ENCODE results near the gene USO1.
"Not testable (repeated sequence)": the region's sequence is repeated elsewhere in the genome, so short reads cannot be mapped to it uniquely, and the experiment has no call there.

The USO1 gene

DNA sequence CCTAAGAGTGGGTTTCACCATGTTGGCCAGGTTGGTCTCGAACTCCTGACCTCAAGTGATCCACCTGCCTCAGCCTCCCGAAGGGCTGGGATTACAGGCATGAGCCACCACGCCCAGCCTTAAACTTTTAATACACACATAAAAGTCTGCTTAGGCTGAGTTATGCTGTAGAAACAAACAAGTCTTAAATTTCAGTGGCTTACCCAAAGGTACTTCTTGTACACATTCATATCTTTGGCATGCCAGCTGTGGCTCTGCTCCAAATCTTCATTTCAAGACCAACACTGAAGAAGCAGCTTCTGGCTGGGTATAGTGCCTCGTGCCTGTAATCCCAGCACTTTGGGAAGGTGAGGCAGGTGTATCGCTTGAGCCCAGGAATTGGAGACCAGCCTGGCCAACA lies 97.6 kb downstream of the USO1 start:
- H3K4me3 Mint-ChIP-seq = peak overlapping the region; percentile 13
- no peaks in the 10 kb centered on the region for H3K9me3 Mint-ChIP-seq
- peaks cover 10% of the 10 kb centered on the region for H3K4me1 Mint-ChIP-seq (ENCODE audit: low read depth)
- H3K27ac Mint-ChIP-seq = peak overlapping the region; percentile 70
- no peaks in the 10 kb centered on the region for H3K27me3 Mint-ChIP-seq
- intact Hi-C loops (cut with micrococcal nuclease) = no loop called here
- H3K36me3 Mint-ChIP-seq (ENCODE audit: low read depth) = no peaks in the 10 kb centered on the region

DNA sequence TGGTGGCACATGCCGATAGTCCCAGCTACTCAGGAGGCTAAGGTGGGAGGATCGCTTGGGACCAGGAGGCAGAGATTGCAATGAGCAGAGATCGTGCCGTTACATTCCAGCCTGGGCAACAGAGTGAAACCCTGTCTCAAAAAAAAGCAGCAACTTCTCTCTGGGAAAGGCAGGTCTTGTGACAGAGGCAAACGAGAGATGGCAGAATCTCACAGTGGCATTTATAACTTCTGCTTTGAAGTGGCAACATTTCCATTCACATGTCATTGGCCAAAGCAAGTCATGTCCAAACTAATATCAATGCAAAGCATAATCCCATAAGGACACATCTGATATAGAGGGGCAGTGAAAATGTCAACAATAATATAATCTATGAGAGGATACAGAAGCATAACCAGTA lies 98.0 kb downstream of the USO1 start:
- Mint-ChIP-seq H3K4me1 (ENCODE audit: low read depth) (peaks cover 10% of the 10 kb centered on the region), H3K27ac (peak overlapping the region; percentile 70), H3K36me3 (ENCODE audit: low read depth) (no peaks in the 10 kb centered on the region), H3K27me3 (no peaks in the 10 kb centered on the region), H3K9me3 (no peaks in the 10 kb centered on the region), H3K4me3 (peak overlapping the region; percentile 13)
- intact Hi-C loops (cut with micrococcal nuclease) = no loop called here

DNA sequence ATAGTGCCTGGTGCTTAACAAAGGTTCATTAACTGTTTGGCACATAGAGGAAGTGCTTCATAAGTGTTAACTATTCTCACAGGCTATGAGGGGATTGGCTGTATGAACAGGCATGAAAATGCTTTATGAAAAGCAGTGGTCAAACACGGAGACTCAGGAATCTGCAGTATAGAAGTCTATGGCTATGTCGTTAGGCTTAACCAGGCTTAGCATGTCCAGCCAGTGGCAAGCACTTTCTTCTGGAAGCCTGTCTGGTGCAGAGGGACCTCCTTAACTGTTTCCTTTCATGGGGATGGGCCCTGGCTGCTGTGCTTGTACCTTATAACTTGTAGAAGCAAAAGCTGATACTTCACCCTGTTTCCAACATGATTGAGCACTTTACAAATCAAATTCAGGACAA lies 99.4 kb downstream of the USO1 start:
- Mint-ChIP-seq H3K4me1 (ENCODE audit: low read depth) (peaks cover 10% of the 10 kb centered on the region), H3K27me3 (no peaks in the 10 kb centered on the region)
- intact Hi-C loops (cut with micrococcal nuclease) = no loop called here

DNA sequence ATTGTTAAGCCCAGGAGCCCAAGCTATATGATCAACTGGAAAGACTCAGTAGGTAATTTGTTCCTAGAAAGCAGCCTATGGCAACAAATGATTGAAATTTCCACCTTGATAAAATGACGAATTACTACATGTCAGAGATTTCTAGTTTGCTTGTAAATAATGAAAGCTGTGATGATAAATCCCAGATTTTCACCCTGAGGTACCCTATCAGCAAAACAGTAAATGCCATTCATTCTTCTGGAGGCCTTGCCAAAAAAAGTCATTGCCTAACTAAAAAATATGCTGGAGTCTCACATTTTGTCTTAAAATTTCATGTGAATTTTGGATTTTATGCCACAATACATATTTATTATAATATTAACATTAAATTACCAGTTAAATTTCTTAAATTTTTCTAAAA lies 106.5 kb downstream of the USO1 start:
- peak overlapping the region; percentile 60 for H3K27ac Mint-ChIP-seq
- H3K27me3 Mint-ChIP-seq = no peaks in the 10 kb centered on the region
- H3K9me3 Mint-ChIP-seq = peaks cover 10% of the 10 kb centered on the region
- no peak overlapping the region for H3K4me3 Mint-ChIP-seq
- peaks cover 12% of the 10 kb centered on the region for H3K4me1 Mint-ChIP-seq (ENCODE audit: low read depth)
- H3K36me3 Mint-ChIP-seq (ENCODE audit: low read depth) = no peaks in the 10 kb centered on the region
- intact Hi-C loops (cut with micrococcal nuclease) = no loop called here

More for the DNA sequence above, 99.4 kb downstream of the USO1 start:
- Mint-ChIP-seq H3K4me3 (no peak overlapping the region), H3K27ac (no peak overlapping the region), H3K36me3 (ENCODE audit: low read depth) (no peaks in the 10 kb centered on the region), H3K9me3 (no peaks in the 10 kb centered on the region)

DNA sequence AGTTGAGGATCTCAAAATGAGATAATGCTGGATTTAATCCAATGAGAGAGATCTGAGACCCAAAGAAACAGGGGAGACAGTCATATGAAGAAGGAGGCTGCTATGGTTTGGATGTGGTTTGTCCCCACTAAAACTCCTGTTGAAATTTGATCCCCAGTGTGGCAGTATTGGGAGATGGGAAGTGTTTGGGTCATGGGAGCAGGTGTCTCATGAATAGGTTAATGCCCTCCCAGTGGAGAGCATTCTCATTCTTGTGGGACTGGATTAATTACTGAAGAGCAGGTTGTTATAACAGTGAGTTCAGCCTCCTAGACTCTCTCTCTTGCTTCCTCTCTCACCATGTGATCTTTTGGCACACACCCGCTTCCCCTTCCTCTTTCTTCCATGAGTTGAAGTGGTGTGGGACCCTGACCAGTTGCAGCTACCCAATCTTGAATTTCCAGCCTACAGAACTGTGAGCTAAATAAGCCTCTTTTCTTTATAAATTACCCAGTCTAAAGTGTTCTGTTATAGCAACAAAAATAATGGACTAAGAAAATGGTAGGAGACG lies 107.6 kb downstream of the USO1 start:
- no peak overlapping the region for H3K4me3 Mint-ChIP-seq
- peaks cover 12% of the 10 kb centered on the region for H3K4me1 Mint-ChIP-seq (ENCODE audit: low read depth)
- H3K27ac Mint-ChIP-seq = peak overlapping the region; percentile 60
- intact Hi-C loops (cut with micrococcal nuclease) = no loop called here
- peaks cover 10% of the 10 kb centered on the region for H3K9me3 Mint-ChIP-seq
- H3K27me3 Mint-ChIP-seq = no peaks in the 10 kb centered on the region
- no peaks in the 10 kb centered on the region for H3K36me3 Mint-ChIP-seq (ENCODE audit: low read depth)

DNA sequence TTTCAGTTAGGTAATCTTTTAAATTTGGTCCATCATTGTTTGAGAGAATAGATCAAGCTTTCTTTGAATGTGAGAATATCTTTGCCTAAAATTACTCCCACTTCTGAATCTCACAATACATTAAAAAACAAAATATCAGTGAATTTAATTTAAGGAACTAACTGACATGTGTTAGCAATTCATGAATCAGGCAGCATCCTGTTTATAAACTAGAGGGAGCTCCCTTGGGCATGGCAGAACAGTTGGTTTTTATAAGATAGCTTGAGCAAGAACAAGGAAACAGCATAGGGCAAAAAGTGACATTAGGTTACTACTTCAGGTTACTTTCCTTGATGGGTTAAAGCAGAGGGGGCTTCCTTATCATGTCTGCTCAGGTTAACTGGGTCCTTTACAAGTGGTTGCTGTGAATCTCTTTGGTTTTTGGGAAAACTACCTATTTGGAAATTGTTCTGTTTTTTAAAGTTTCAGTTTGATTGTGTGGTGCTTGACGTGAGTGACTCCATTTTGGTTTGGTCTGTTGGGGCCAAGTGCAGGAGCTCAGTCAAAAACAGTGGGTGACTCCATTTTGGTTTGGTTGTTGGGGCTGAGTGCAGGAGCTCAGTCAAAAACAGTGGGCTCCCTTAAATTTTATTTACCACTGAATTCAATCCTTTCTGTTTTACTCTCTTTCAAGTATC lies 109.9 kb downstream of the USO1 start:
- intact Hi-C loops (cut with micrococcal nuclease) = no loop called here
- peaks cover 10% of the 10 kb centered on the region for H3K9me3 Mint-ChIP-seq
- peaks cover 12% of the 10 kb centered on the region for H3K4me1 Mint-ChIP-seq (ENCODE audit: low read depth)
- H3K27ac Mint-ChIP-seq = no peak overlapping the region
- no peaks in the 10 kb centered on the region for H3K36me3 Mint-ChIP-seq (ENCODE audit: low read depth)
- no peak overlapping the region for H3K4me3 Mint-ChIP-seq
- no peaks in the 10 kb centered on the region for H3K27me3 Mint-ChIP-seq

DNA sequence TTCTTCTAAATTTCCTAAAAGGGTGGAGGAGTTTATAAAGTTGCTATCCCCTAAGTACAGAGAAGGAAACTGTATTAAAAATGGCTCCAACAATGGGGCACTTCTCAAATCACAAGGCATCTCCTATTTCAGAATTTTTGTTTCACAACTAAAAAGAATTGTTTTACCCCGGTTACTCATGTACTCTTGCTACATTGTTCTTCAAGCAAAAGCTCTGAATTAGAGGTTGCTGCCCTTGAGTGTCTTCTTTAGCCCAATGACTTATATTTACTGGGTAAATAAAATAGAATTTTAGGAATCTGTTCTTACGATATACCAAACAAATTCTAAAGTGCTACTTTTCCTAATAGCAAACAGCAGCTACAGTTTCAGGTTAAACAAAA lies 110.4 kb downstream of the USO1 start:
- Mint-ChIP-seq H3K27ac (no peak overlapping the region), H3K27me3 (no peaks in the 10 kb centered on the region), H3K4me3 (no peak overlapping the region), H3K4me1 (ENCODE audit: low read depth) (peaks cover 12% of the 10 kb centered on the region), H3K36me3 (ENCODE audit: low read depth) (no peaks in the 10 kb centered on the region), H3K9me3 (peaks cover 10% of the 10 kb centered on the region)
- intact Hi-C loops (cut with micrococcal nuclease) = no loop called here

DNA sequence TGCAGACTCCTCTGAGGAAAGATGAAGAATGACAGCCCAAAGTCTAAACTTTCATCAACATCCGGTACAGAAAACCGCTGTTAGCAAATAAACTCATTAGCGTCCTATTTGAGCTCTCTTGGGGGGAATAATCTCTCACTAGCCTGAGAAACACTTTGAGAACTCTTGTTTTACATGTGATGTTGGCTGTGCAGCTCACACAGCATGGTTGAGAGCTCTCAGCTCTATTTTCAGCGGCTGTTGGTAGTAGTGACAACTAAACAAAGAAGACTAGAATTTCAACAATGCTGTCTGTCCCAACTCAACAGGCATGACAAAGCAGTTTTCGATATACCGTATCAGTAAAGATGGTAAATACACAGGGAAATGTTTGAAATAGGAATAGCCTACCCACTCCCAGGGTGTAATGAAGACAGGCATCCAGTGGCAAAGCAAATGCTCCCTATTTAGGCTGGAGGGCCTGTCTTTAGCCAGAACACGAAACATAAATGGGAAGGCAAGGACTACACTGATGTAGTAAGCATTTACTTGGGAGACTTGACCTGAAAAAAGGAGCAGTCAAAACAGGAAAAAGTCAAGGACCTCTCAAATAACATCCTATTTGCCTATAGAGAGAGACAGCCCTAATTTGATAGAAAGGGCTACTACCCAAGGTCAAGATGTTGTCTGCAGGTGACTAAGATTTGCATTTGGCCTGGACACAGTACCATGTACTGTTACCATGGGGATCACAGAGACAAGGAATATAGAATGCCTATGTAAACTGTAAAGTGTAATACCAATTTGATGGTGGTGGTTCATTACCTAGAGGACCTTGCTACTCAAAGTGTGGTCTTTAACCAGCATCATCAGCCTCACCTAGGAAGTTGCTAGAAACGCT lies 117.5 kb downstream of the USO1 start:
- H3K4me3 Mint-ChIP-seq = no peak overlapping the region
- no peaks in the 10 kb centered on the region for H3K27me3 Mint-ChIP-seq
- H3K27ac Mint-ChIP-seq = no peak overlapping the region
- H3K9me3 Mint-ChIP-seq = no peaks in the 10 kb centered on the region
- H3K36me3 Mint-ChIP-seq (ENCODE audit: low read depth) = no peaks in the 10 kb centered on the region
- H3K4me1 Mint-ChIP-seq (ENCODE audit: low read depth) = peaks cover 9% of the 10 kb centered on the region
- intact Hi-C loops (cut with micrococcal nuclease) = no loop called here

DNA sequence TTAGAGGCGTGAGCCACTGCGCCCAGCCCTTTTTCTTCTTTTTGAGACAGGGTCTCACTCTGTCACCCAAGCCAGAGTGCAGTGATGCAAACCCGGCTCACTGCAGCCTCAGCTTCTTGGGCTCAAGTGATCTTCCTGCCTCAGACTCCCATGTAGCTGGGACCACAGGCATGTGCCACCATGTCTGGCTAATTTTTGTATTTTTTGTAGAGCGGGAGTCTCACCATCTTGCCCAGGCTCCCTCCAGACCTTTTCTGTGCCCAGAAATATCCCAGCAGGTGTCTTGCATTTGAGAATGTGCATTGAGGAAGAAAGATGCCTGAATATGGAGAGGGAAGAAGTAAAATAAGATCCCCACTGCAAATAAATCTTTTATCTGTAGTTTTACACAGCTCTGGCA lies 119.2 kb downstream of the USO1 start:
- peak overlapping the region; percentile 25 for H3K27ac Mint-ChIP-seq
- intact Hi-C loops (cut with micrococcal nuclease) = no loop called here

DNA sequence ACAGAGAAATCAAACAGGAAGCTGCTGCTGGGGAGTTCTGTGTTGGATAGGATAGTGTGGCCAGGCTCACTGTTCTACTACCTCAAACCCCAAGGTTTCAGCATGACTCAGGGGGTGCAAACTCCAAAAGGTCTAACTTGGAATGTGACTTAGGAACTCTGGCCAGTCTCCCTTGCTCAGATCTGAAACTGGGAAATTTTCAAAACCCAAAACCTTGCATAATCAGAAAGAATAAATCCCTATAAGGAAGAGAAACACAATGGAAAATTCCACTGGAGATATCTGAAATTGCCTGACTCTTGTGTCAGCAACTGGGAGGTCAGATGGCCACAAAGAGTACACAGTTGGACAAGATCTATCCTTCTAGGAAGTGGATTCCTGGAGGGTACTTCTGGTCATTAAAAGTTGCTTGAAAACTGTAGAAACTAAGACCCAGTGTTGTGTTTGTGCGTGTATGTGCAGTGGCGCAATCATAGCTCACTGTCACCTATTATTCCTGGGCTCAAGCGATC lies 119.8 kb downstream of the USO1 start:
- Mint-ChIP-seq H3K36me3 (ENCODE audit: low read depth) (no peaks in the 10 kb centered on the region), H3K9me3 (no peaks in the 10 kb centered on the region), H3K4me3 (no peak overlapping the region), H3K27me3 (no peaks in the 10 kb centered on the region), H3K27ac (peak overlapping the region; percentile 25), H3K4me1 (ENCODE audit: low read depth) (peaks cover 9% of the 10 kb centered on the region)
- intact Hi-C loops (cut with micrococcal nuclease) = no loop called here

More for the DNA sequence above, 119.2 kb downstream of the USO1 start:
- no peaks in the 10 kb centered on the region for H3K36me3 Mint-ChIP-seq (ENCODE audit: low read depth)
- H3K9me3 Mint-ChIP-seq = no peaks in the 10 kb centered on the region
- no peaks in the 10 kb centered on the region for H3K27me3 Mint-ChIP-seq
- H3K4me3 Mint-ChIP-seq = no peak overlapping the region
- peaks cover 9% of the 10 kb centered on the region for H3K4me1 Mint-ChIP-seq (ENCODE audit: low read depth)

DNA sequence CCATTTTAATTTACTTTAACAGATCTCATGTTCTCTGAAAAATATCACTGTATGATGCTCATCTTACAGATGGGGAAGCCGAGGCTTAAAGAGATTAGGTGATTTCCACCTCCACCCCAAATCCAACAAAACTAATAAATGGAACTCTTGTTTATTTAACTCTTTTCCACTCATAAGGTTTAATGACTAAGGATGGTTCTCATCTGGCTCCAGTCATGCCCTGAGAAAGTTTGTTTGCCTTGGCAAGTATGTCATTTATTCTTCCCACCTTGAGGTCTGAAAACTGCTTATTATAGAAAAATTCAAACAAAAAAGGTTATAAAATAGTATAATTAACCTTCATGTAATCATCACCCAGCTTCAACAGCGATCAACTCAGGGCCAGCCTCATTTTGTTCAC lies 121.6 kb downstream of the USO1 start:
- H3K9me3 Mint-ChIP-seq = no peaks in the 10 kb centered on the region
- H3K27ac Mint-ChIP-seq = no peak overlapping the region
- no peaks in the 10 kb centered on the region for H3K27me3 Mint-ChIP-seq
- intact Hi-C loops (cut with micrococcal nuclease) = loop anchor here (5.0 kb wide), 1 partner anchor 34 kb away; no protein-coding TSS in a partner anchor
- H3K4me1 Mint-ChIP-seq (ENCODE audit: low read depth) = peaks cover 14% of the 10 kb centered on the region
- no peak overlapping the region for H3K4me3 Mint-ChIP-seq
- H3K36me3 Mint-ChIP-seq (ENCODE audit: low read depth) = no peaks in the 10 kb centered on the region

DNA sequence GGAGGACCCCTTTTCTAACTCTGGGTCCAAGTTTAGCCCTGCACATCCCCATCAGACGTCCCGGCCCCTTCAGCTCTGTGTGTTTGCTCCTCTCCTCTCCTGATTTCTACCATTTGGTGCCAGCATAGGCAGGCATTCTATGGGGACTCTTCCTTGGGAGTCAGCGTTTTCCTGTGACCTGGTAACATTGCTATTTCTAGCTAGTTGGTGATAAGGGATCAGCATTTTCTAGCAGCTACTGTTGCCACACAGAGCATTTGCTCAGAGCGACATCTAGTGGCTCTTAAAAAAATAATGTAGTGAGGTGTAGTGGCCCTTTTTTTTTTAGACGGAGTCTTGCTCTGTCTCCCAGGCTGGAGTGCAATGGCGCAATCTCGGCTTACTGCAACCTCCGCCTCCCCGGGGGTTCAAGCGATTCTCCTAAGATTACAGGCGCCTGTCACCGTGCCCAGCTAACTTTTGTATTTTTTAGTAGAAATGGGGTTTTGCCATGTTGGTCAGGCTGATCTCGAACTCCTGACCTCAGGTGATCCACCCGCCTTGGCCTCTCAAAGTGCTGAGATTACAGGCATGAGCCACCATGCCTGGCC lies 123.9 kb downstream of the USO1 start:
- H3K4me1 Mint-ChIP-seq (ENCODE audit: low read depth) = peaks cover 14% of the 10 kb centered on the region
- H3K36me3 Mint-ChIP-seq (ENCODE audit: low read depth); H3K27me3 Mint-ChIP-seq; H3K9me3 Mint-ChIP-seq; H3K27ac Mint-ChIP-seq; H3K4me3 Mint-ChIP-seq: not testable (repeated sequence)
- intact Hi-C loops (cut with micrococcal nuclease) = loop anchor here (5.0 kb wide), 1 partner anchor 36 kb away; no protein-coding TSS in a partner anchor

DNA sequence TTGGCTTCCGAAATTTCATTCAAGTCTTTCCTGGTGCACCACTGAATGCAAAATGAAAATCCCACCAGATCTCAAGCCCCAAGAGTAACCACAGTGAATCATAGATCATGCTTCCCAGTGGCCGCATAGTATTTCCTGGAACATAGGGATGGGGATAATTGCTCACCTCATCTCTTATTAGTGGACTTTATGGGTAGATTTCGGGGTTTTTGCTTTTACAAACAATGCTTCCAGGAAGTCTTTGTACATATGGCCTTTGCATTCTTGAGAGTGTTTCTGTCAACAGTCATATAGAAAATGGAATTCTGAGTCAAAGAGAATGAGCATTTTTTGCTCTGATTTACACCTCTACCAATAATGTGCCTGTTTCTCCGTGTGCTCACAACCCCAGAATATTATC lies 124.5 kb downstream of the USO1 start:
- H3K4me1 Mint-ChIP-seq (ENCODE audit: low read depth) = peaks cover 10% of the 10 kb centered on the region
- H3K4me3 Mint-ChIP-seq = no peak overlapping the region
- no peaks in the 10 kb centered on the region for H3K36me3 Mint-ChIP-seq (ENCODE audit: low read depth)
- intact Hi-C loops (cut with micrococcal nuclease) = loop anchor here (5.0 kb wide), 1 partner anchor 37 kb away; no protein-coding TSS in a partner anchor
- H3K27ac Mint-ChIP-seq = no peak overlapping the region
- H3K9me3 Mint-ChIP-seq = no peaks in the 10 kb centered on the region
- no peaks in the 10 kb centered on the region for H3K27me3 Mint-ChIP-seq

DNA sequence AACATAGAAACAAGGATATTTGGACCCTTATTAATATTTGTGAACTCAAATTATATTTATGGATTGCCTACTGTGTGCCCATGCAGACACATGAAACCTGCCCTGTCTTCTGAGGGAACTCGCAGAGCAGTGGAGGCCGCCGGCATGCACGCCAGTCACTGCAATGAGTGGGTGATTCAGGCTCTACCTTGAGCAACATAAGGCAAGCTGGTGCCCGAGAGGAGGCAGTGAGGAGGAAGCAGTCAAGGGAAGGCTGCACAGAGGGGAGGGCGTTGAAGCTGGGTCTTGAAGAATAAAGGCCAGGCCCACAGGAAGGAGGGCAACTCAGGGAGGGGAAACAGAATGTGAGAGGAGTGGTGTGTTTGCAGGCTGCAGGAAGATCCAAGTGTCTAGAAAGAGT lies 125.1 kb downstream of the USO1 start:
- Mint-ChIP-seq H3K4me3 (no peak overlapping the region), H3K4me1 (ENCODE audit: low read depth) (peaks cover 5% of the 10 kb centered on the region), H3K27me3 (no peaks in the 10 kb centered on the region), H3K36me3 (ENCODE audit: low read depth) (no peaks in the 10 kb centered on the region), H3K27ac (no peak overlapping the region), H3K9me3 (no peaks in the 10 kb centered on the region)
- intact Hi-C loops (cut with micrococcal nuclease) = loop anchor here (5.0 kb wide), 1 partner anchor 37 kb away; no protein-coding TSS in a partner anchor
